Activated CD4-positive, alpha-beta memory T cell treated with anti-CD3 and anti-CD28 coated beads, Interleukin-2, amount 10 ng/mL, durations not matched to agents 7 days and 5 days (primary cell): Measurements from ENCODE around the gene RNF157. TPM values are rescaled to one million over a fixed set of nuclear protein-coding genes. Genes with fewer than 3 reads are reported as not detected.

Experiments used
- CTCF ChIA-PET: fragments of 350-600 bp; sonication (Branson Sonifier 250); formaldehyde crosslinking; loops from one replicate; lab custom pipeline; 2021; ENCODE audit warnings: antibody characterized with exemption, inconsistent platforms; lab: Charles Lee
- POLR2A ChIA-PET: fragments of 350-600 bp; sonication (Branson Sonifier 250); formaldehyde crosslinking; loops from one replicate; lab custom pipeline; 2021; ENCODE audit warnings: antibody characterized with exemption; lab: Charles Lee
- DNase-seq: peaks from one replicate; pipeline ENCODE4 v3.0.0-alpha.2; 2020
- H3K27ac Mint-ChIP-seq: one replicate; pipeline ENCODE4 v1.8.0; 2021; ENCODE audit warnings: mild to moderate bottlenecking, mixed read lengths
- H3K27me3 Mint-ChIP-seq: one replicate; pipeline ENCODE4 v1.8.0; 2021; ENCODE audit warnings: mixed read lengths
- H3K36me3 Mint-ChIP-seq: one replicate; pipeline ENCODE4 v1.8.0; 2021; ENCODE audit warnings: low read depth, mixed read lengths
- H3K4me1 Mint-ChIP-seq: one replicate; pipeline ENCODE4 v1.8.0; 2021; ENCODE audit warnings: mixed read lengths
- H3K4me3 Mint-ChIP-seq: one replicate; pipeline ENCODE4 v1.8.0; 2021; ENCODE audit warnings: mild to moderate bottlenecking, mixed read lengths
- H3K9me3 Mint-ChIP-seq: one replicate; pipeline ENCODE4 v1.8.0; 2021; ENCODE audit warnings: mixed read lengths
- total RNA-seq, 2 experiments: library from RNA; stranded (reverse); gene quantifications; one replicate each; pipeline ENCODE4 v1.2.3, GENCODE V29; 2021

The RNF157 gene
- total RNA-seq, 2 experiments from 2014 or later, result 79.8 to 83.9 TPM

DNA sequence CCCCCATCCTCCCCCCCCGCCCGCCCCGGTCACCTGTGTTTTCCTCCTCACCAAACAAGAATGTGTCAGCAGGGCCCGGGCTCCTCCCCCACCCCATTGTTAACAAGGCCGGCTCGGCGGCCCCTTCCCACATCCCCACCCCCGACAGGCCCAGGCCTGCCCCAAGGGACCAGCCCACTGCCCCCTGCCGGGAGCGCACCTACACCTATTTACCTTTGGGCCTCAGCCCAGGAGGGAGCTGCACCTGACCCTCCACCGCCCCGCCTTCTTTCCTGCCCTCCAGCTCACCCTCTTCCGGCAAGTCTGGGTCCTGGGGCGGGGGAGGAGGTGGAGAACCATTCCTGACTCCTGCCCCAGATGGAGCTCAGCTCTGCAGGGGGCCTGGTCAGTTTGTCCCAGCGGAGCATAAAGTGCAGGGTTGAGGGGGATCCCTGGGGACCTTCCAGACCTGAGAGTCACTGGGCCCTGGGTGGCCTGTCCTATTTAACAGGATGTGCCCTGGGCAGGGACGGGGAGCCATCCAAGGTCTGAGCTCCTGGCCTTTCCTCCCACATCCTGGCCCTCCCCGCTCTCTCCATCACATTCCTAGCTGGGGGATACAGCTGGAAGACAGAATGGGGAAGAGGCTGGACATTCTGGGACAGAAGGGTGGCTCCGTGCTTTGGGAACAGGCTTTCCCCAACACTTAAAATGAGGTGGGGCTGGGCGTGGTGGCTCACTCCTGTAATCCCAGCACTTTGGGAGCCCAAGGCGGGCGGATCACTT is 107.5 kb downstream of the RNF157 start:
- peaks cover 13% of the 10 kb centered on the region for H3K4me1 Mint-ChIP-seq
- H3K27me3 Mint-ChIP-seq, result no peaks in the 10 kb centered on the region
- no peaks in the 10 kb centered on the region for H3K36me3 Mint-ChIP-seq
- no peak overlapping the region for H3K27ac Mint-ChIP-seq
- H3K4me3 Mint-ChIP-seq, result no peak overlapping the region
- ChIA-PET CTCF (interaction anchor here (0.6 to 2.8 kb wide), 3 partner anchors 7 to 66 kb away, joined by 3 to 16 read pairs (median 3); no protein-coding TSS in a partner anchor), POLR2A (interaction anchor here (0.9 to 2.8 kb wide), 3 partner anchors 12 to 139 kb away, joined by 4 to 7 read pairs (median 5); no protein-coding TSS in a partner anchor)
- no peak for DNase-seq
- H3K9me3 Mint-ChIP-seq, result no peaks in the 10 kb centered on the region

DNA sequence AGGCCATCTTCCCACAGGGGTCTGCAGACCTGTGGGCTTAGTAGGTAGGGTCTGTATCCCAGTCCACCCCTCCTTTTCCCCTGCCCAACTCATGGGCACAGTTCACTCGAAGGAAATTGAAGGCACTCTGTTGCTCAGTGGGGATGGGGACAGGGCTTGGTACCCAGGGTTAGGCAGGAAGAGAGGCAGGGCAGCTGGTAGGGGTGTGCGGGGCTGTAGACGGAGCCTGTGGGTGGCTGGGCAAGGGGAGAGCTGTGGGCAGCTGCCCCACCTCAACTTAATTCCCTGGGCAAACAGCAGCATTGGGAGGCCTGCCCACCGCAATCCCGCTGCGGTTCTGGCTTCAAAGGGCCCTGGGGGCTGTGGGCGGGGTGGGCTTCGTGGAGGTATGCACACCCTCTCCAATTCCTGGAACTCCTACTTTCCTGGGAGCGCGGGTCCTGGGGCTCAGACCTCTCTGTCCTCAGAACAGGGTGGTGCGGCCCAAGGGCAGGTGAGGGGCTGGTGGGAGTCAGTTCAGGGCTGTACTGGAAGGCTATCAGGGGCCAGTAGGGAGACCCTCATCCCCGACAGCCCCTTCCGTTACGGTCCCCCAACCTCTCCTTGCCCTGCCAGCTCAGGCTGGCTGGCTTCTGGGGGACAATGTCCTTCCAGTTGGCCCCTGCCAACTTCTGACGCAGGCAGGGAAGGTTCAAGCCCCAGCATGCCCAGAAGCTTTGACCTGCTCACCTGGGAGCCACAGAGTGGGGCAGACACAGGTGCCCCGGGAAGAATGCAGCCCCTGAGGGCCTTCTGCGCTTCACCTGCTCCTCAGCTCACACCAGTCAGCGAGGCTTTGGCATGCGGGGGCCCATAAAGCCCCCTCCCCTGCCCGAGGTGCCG is 108.4 kb downstream of the RNF157 start:
- no peaks in the 10 kb centered on the region for H3K9me3 Mint-ChIP-seq
- peaks cover 17% of the 10 kb centered on the region for H3K4me1 Mint-ChIP-seq
- POLR2A ChIA-PET, result interaction anchor here (1.6 kb wide), 1 partner anchor 13 kb away, joined by 5 read pairs; no protein-coding TSS in a partner anchor
- no peak overlapping the region for H3K27ac Mint-ChIP-seq
- CTCF ChIA-PET, result interaction anchor here (1.2 kb wide), 1 partner anchor 50 kb away, joined by 3 read pairs; no protein-coding TSS in a partner anchor
- no peak overlapping the region for H3K4me3 Mint-ChIP-seq
- H3K27me3 Mint-ChIP-seq, result no peaks in the 10 kb centered on the region
- H3K36me3 Mint-ChIP-seq, result no peaks in the 10 kb centered on the region
- DNase-seq, result no peak

DNA sequence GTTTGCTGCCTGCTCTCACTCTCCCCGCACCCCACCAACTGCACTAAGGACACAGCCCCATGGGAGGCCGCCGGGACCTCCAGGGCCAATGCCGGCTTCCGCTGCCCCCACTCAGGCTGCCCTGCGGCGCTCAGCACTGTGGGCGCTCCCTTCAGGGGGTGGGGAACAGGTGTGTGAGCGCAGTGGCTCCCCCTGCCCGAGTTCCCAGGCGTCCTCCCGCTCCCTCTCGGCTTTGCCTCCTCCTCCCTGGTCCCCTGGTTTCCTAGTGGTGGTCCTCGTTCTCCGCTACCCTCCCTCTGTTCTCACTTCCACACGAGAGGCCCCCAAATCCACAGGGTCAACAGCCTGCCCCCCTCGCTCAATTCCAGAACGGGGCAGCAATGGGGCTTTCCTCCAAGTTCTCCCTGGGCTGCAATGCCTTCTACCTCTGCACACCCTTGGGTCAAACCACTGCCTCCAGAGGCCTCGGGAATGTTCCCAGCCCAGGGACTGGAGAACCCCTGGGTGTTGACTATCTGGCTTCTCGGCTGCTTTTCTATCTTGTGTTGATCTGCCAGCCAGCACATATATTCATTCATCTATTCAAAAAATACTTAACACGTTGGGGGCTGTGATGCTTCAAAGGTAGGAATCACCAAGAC is 109.1 kb downstream of the RNF157 start:
- DNase-seq, result no peak
- no peak overlapping the region for H3K27ac Mint-ChIP-seq
- H3K4me1 Mint-ChIP-seq, result peaks cover 23% of the 10 kb centered on the region
- H3K27me3 Mint-ChIP-seq, result no peaks in the 10 kb centered on the region
- no peaks in the 10 kb centered on the region for H3K36me3 Mint-ChIP-seq
- POLR2A ChIA-PET, result interaction anchor here (1.1 to 1.3 kb wide), 2 partner anchors 134 to 141 kb away, joined by 3 to 5 read pairs; partner anchors contain the start of gene UBALD2
- no peak overlapping the region for H3K4me3 Mint-ChIP-seq
- no peaks in the 10 kb centered on the region for H3K9me3 Mint-ChIP-seq
- CTCF ChIA-PET, result interaction anchor here (1.9 kb wide), 1 partner anchor 149 kb away, joined by 9 read pairs; no protein-coding TSS in a partner anchor

DNA sequence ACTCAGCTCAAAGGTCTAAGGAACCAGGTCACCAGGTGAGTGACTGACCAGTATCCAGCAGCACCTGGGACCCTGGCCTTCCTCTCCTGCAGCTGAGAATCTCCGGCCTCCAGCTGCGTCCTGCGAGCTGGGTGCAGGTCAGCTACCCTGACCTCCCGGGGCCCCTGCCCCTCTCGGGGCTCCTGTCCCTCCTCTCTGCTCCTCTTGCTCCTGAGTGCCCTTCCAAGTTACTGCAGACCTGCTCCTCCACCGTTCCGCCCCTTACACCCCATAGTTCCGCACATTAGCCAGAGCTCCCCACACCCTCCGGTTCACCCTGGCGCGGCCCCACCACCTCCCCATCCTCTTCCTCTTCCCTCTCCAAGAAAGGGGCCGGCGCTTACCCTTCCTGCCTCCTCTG is 109.8 kb downstream of the RNF157 start:
- no peak overlapping the region for H3K4me3 Mint-ChIP-seq
- H3K27me3 Mint-ChIP-seq, result no peaks in the 10 kb centered on the region
- POLR2A ChIA-PET, result interaction anchor here (0.6 to 1.6 kb wide), 5 partner anchors 9 to 142 kb away, joined by 3 to 5 read pairs (median 3); partner anchors contain the start of genes EXOC7, FOXJ1 and UBALD2
- H3K9me3 Mint-ChIP-seq, result no peaks in the 10 kb centered on the region
- peaks cover 24% of the 10 kb centered on the region for H3K4me1 Mint-ChIP-seq
- DNase-seq, result no peak
- H3K36me3 Mint-ChIP-seq, result no peaks in the 10 kb centered on the region
- no peak overlapping the region for H3K27ac Mint-ChIP-seq
- CTCF ChIA-PET, result interaction anchor here (1.4 to 1.9 kb wide), 2 partner anchors 50 to 149 kb away, joined by 4 to 9 read pairs; no protein-coding TSS in a partner anchor

DNA sequence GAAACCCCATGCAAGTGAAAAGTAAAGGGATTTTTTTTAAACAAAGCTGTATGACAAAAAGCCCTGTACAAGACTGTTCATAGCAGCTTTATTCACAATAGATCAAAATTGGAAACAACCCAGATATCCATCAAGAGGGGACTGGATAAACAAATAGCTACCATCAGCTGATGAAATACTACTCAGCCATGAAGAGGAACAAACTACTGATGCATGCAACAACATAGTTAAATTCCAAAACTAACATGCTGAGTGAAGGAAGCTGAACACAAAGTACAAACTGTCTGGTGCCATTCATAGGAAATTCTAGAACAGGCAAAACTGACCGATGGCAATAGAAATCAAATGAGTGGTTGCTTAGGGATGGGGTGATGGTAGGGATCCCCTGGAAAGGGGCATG is 114.4 kb downstream of the RNF157 start:
- Mint-ChIP-seq H3K4me1 (peaks cover 22% of the 10 kb centered on the region), H3K9me3 (no peaks in the 10 kb centered on the region), H3K4me3 (no peak overlapping the region), H3K27ac (no peak overlapping the region), H3K36me3 (no peaks in the 10 kb centered on the region), H3K27me3 (no peaks in the 10 kb centered on the region)
- POLR2A ChIA-PET, result interaction anchor here (1.0 to 11.0 kb wide), 7 partner anchors 12 to 154 kb away, joined by 3 to 222 read pairs (median 8); no protein-coding TSS in a partner anchor
- DNase-seq, result no peak
- CTCF ChIA-PET, result interaction anchor here (0.8 to 11.6 kb wide), 14 partner anchors 8 to 177 kb away, joined by 3 to 187 read pairs (median 4); partner anchors contain the start of gene FOXJ1

DNA sequence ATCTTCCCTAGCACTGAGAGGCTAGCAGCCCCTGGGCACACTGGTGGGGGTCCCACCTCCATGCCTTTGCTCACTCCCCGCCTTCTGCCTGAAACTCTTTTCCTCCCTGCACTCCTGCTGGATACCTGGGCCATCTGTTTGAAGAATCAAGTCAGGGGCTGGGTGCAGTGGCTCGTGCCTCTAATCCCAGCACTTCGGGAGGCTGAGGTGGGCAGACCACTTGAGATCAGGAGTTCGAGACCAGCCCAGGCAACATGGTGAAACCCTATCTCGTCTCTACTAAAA is 115.0 kb downstream of the RNF157 start:
- POLR2A ChIA-PET, result interaction anchor here (1.0 to 11.0 kb wide), 5 partner anchors 20 to 155 kb away, joined by 3 to 222 read pairs (median 8); no protein-coding TSS in a partner anchor

DNA sequence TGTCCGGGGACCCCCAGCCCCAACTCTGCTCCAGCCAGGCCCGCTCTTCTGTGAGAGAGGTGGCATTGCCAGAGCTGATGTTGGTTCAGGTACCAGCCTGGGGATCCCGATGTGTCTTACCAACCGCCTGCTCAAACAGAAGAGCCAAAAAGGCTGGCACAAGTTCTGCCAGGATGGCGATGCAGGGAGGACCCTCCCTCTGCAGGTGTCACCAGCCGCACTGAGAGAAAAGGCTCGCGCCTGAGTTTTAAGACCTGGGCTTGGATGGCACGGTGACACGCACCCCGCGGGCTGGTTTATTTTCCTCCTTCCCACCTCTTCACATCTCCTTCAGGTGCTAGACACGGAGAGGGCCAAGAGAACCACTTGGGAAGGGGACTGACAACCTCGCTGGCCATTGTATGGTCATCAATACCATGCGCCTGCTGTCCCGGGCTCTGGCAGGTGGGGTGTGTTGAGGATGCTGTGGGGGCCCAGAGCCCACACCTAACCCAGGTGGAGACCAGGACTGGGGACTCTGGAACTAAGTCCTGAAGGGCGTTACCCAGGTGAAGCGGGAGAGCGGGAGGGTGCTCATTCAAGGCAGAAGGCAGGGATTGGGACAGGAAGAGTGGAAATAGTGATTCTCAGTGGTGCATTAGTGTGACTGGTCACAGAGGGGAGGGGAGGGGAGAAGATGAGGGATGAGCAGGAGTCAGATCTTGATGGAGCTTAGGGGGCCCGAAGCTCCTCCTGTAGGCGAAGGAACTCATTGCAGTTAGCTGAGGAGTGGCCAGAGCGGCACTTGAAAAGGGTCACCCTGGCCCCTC is 115.5 kb downstream of the RNF157 start:
- H3K36me3 Mint-ChIP-seq, result no peaks in the 10 kb centered on the region
- POLR2A ChIA-PET, result interaction anchor here (0.7 to 11.0 kb wide), 11 partner anchors 19 to 155 kb away, joined by 3 to 222 read pairs (median 7); partner anchors contain the start of gene EXOC7
- peaks cover 24% of the 10 kb centered on the region for H3K4me1 Mint-ChIP-seq
- no peak overlapping the region for H3K4me3 Mint-ChIP-seq
- no peak overlapping the region for H3K27ac Mint-ChIP-seq
- CTCF ChIA-PET, result interaction anchor here (0.7 to 11.6 kb wide), 11 partner anchors 10 to 159 kb away, joined by 3 to 187 read pairs (median 11); partner anchors contain the start of gene FOXJ1
- no peaks in the 10 kb centered on the region for H3K9me3 Mint-ChIP-seq
- no peaks in the 10 kb centered on the region for H3K27me3 Mint-ChIP-seq
- DNase-seq, result no peak

More for the DNA sequence above, 115.0 kb downstream of the RNF157 start:
- no peak overlapping the region for H3K4me3 Mint-ChIP-seq
- CTCF ChIA-PET, result interaction anchor here (0.7 to 11.6 kb wide), 13 partner anchors 9 to 164 kb away, joined by 3 to 187 read pairs (median 5); partner anchors contain the start of gene FOXJ1
- H3K36me3 Mint-ChIP-seq, result no peaks in the 10 kb centered on the region
- no peak for DNase-seq
- H3K9me3 Mint-ChIP-seq, result no peaks in the 10 kb centered on the region
- peaks cover 24% of the 10 kb centered on the region for H3K4me1 Mint-ChIP-seq
- H3K27me3 Mint-ChIP-seq, result no peaks in the 10 kb centered on the region
- no peak overlapping the region for H3K27ac Mint-ChIP-seq

DNA sequence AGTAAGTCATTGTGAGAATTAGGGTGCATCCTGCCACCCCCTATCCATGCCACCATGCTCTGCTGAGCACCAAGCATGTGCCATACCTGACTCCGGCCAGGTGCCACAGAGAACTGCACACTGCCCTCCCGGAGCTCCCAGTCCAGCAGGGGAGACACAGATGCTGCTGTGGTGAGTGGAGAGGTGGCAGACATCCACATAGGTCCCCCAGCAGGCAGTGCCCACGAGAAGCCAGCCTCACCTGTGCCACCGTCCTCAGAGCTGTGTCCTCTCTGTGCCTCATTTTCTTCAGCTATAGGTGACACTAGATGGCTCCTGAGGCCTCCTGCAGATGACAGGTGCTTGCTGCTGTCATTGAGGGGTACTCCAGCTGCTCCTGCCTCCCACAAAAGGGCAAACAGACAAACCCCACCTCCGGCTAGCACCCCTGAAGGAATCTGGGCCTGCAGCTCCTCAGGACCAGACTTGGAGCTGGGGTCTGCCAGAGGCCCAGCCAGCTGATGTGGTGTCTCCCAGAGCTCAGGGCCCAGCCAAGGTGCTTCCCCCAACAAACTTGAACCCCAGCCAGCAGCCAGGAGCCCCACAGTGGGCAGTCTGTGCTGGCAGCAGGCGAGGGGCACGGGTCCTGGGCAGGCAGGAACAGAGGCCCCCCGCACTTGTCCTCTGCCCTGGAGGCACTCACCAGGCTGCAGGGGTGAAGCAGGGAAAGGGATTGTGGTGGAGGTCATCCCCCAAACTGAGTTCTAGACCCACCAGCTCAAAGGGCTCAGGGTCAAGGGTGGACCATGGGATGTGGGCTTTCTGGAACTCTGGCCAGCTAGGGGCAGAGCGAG is 116.3 kb downstream of the RNF157 start:
- CTCF ChIA-PET, result interaction anchor here (0.6 to 11.6 kb wide), 10 partner anchors 10 to 379 kb away, joined by 3 to 187 read pairs (median 4); no protein-coding TSS in a partner anchor
- Mint-ChIP-seq H3K4me3 (no peak overlapping the region), H3K4me1 (peaks cover 24% of the 10 kb centered on the region), H3K9me3 (no peaks in the 10 kb centered on the region), H3K27ac (no peak overlapping the region), H3K27me3 (no peaks in the 10 kb centered on the region), H3K36me3 (no peaks in the 10 kb centered on the region)
- POLR2A ChIA-PET, result interaction anchor here (0.7 to 11.0 kb wide), 10 partner anchors 19 to 156 kb away, joined by 3 to 222 read pairs (median 6); partner anchors contain the start of gene EXOC7
- no peak for DNase-seq

DNA sequence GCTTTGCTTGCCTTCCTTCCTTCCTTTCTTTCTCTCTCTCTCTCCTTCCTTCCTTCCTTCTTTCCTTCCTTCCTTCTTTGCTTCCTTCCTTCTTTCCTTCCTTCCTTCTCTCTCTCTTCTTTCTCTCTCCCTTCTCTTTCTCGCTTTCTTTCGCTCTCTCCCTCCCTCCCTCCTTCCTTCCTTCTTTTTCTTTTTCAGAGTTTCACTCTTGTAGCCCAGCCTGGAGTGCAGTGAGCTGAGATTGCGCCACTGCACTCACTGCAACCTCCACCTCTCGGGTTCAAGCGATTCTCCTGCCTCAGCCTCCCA is 117.1 kb downstream of the RNF157 start:
- ChIA-PET CTCF (interaction anchor here (0.6 to 11.6 kb wide), 6 partner anchors 56 to 380 kb away, joined by 3 to 187 read pairs (median 8); no protein-coding TSS in a partner anchor), POLR2A (interaction anchor here (1.0 to 11.0 kb wide), 8 partner anchors 20 to 157 kb away, joined by 3 to 222 read pairs (median 8); partner anchors contain the start of gene EXOC7)
- H3K4me3 Mint-ChIP-seq, result no peak overlapping the region
- no peak overlapping the region for H3K27ac Mint-ChIP-seq
- H3K36me3 Mint-ChIP-seq, result no peaks in the 10 kb centered on the region
- no peaks in the 10 kb centered on the region for H3K9me3 Mint-ChIP-seq
- no peaks in the 10 kb centered on the region for H3K27me3 Mint-ChIP-seq
- no peak for DNase-seq
- peaks cover 24% of the 10 kb centered on the region for H3K4me1 Mint-ChIP-seq

DNA sequence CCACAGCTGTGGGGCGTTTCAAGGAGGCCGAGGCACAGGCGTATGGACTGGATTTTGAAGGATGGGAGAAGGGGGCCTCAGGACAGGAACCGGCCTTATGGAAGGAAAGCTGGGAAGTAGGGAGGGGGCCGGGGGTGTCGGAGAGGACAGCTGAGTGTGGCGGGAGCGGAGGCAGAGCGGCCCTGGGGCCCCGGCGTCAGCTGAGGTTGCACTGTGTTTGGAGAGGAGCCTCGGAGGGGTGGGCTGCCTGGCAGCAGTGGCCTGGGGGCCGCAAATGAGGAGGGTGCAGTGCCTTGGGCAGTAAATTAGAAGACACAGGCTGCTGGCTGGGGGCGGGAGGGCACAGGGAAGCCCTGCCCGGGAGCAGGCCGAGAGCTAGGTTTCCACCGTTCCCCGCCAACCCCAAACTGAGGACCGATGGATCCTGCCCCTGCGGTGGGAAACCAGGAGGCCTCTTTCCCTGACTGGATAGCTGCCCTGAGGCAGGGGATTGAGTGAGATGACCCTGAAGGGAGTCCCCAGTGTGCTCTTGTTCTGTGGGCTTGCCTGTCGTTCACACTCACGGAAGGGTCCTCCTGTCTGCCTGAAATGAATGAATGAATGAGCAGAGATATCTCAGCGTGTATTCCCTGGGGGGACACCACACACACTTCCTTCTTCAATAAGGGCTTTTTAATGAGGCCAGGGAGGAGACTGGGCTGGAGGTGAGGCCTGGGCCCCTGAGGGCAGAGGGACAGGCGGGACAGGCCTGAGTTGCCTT is 117.7 kb downstream of the RNF157 start:
- no peak overlapping the region for H3K4me3 Mint-ChIP-seq
- CTCF ChIA-PET, result interaction anchor here (0.6 to 11.6 kb wide), 9 partner anchors 17 to 381 kb away, joined by 3 to 187 read pairs (median 11); no protein-coding TSS in a partner anchor

More for the DNA sequence above, 117.7 kb downstream of the RNF157 start:
- Mint-ChIP-seq H3K36me3 (no peaks in the 10 kb centered on the region), H3K9me3 (no peaks in the 10 kb centered on the region), H3K4me1 (peaks cover 24% of the 10 kb centered on the region), H3K27ac (peak overlapping the region; percentile 60), H3K27me3 (no peaks in the 10 kb centered on the region)
- POLR2A ChIA-PET, result interaction anchor here (1.3 to 11.0 kb wide), 8 partner anchors 19 to 157 kb away, joined by 4 to 222 read pairs (median 8); partner anchors contain the start of genes EXOC7 and UBALD2
- no peak for DNase-seq
